ENCODE data around the gene ACR.

DNA sequence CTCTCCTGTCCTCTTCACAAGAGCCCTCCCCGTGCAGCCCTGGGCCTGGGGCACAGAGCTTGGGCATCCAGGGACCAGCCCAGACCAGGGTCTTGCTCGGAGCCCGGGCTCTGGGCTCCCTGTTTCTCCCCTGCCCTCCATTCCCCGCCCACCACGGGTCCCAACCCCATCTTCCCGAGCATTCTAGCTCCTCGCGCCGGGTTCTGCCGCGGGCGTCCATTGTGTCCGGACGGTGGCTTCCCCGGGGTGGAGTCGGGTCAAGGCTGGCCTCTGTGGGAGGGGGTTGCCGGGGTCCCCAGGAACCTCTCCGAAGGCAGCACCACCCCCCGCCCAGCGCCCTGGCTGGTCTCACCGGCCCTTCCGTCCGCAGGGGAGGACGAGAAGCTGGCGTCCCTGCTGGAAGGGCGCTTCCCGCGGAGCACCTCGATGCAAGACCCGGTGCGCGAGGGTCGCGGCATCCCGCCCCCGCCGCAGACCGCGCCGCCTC lies 18.1 kb upstream of the ACR start:
- TF ChIP-seq, protein P1, sequence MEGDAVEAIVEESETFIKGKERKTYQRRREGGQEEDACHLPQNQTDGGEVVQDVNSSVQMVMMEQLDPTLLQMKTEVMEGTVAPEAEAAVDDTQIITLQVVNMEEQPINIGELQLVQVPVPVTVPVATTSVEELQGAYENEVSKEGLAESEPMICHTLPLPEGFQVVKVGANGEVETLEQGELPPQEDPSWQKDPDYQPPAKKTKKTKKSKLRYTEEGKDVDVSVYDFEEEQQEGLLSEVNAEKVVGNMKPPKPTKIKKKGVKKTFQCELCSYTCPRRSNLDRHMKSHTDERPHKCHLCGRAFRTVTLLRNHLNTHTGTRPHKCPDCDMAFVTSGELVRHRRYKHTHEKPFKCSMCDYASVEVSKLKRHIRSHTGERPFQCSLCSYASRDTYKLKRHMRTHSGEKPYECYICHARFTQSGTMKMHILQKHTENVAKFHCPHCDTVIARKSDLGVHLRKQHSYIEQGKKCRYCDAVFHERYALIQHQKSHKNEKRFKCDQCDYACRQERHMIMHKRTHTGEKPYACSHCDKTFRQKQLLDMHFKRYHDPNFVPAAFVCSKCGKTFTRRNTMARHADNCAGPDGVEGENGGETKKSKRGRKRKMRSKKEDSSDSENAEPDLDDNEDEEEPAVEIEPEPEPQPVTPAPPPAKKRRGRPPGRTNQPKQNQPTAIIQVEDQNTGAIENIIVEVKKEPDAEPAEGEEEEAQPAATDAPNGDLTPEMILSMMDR (IDR thresholded peaks at IDR 0.05; ENCODE audit: low read depth, low read length) = no peak
- TF ChIP-seq EZH2phosphoT487 (IDR thresholded peaks at IDR 0.05; ENCODE audit: low read depth) = no peak

Measured in OCI-LY3 (cell line).